Progenitor cell of endocrine pancreas (in vitro differentiated cells): ENCODE results near the gene UTP3. TPM values are rescaled to one million over a fixed set of nuclear protein-coding genes. Genes with fewer than 3 reads are reported as not detected.

Experiments
- DNase-seq: peaks from one replicate; pipeline ENCODE4 v3.0.0; 2021; ENCODE audit warnings: low spot score; ENCODE audit not compliant: unreplicated experiment
- H3K27ac Mint-ChIP-seq: 2 replicates; pipeline ENCODE4 v1.8.0; 2021; ENCODE audit warnings: mild to moderate bottlenecking, moderate library complexity, mixed read lengths
- H3K27me3 Mint-ChIP-seq: 2 replicates; pipeline ENCODE4 v1.8.0; 2021; ENCODE audit warnings: mixed read lengths
- H3K36me3 Mint-ChIP-seq: 2 replicates; pipeline ENCODE4 v1.8.0; 2022; ENCODE audit warnings: mixed read lengths; ENCODE audit not compliant: insufficient read depth
- H3K4me1 Mint-ChIP-seq: 2 replicates; pipeline ENCODE4 v1.8.0; 2021; ENCODE audit warnings: low read depth, mixed read lengths
- H3K4me3 Mint-ChIP-seq: 2 replicates; pipeline ENCODE4 v1.8.0; 2021; ENCODE audit warnings: low read depth, mild to moderate bottlenecking, moderate library complexity, mixed read lengths
- H3K9me3 Mint-ChIP-seq: 2 replicates; pipeline ENCODE4 v1.8.0; 2021; ENCODE audit warnings: low read depth, mixed read lengths
- total RNA-seq: library from RNA; stranded (reverse); gene quantifications from 2 replicates; pipeline ENCODE4 v1.2.1, GENCODE V29; 2021
- TF ChIP-seq, protein P1 (sequence below): fragments of 200-600 bp; sonication (generic); IDR thresholded peaks from one replicate; pipeline ENCODE4 v1.5.0; 2021; ENCODE audit warnings: antibody characterized with exemption, mild to moderate bottlenecking; ENCODE audit not compliant: unreplicated experiment

The UTP3 gene
- total RNA-seq, 1 donor from 2014 or later, result 25.5 TPM

DNA sequence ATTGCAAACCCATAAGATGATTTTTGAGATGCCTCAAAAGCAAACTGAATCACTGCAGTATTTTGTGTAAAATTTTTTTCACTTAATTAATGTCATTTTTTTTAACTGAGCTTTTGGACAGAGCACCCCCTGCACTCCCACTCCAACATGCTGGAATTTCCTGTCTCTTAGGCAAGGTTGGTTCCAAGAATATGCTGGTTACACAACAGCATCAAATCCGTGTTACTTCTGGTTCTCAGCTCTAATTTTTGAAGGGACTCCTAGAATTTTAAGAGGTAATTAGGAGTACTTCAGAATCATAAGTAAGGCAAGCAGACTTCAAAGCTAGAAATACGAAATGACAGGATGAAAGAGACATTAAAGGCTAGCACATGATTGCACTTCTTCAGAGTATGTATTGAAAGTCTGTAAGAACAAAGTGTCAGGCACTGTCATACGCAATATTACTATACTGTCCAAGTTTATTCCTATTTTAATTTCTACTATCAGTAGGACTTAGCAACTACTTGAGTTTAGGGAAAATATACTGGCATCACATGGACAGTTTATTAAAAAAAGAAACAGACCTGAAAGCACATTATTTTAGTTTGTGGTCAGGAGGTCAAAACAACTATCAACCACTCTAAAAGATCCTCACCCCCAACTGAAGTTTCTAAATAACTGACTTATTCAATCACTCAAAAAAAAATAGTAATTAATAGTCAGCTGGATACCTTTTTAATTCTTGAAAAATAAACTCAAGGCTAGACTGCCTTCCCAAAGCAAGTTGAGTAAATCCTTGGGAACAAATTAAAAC lies 20.4 kb upstream of the UTP3 start:
- no peak for DNase-seq
- Mint-ChIP-seq H3K4me1 (peaks cover 1% of the 10 kb centered on the region), H3K36me3 (no peaks in the 10 kb centered on the region), H3K27ac (no peak overlapping the region), H3K9me3 (no peaks in the 10 kb centered on the region), H3K27me3 (peaks cover 7% of the 10 kb centered on the region), H3K4me3 (no peak overlapping the region)
- TF ChIP-seq, protein P1, sequence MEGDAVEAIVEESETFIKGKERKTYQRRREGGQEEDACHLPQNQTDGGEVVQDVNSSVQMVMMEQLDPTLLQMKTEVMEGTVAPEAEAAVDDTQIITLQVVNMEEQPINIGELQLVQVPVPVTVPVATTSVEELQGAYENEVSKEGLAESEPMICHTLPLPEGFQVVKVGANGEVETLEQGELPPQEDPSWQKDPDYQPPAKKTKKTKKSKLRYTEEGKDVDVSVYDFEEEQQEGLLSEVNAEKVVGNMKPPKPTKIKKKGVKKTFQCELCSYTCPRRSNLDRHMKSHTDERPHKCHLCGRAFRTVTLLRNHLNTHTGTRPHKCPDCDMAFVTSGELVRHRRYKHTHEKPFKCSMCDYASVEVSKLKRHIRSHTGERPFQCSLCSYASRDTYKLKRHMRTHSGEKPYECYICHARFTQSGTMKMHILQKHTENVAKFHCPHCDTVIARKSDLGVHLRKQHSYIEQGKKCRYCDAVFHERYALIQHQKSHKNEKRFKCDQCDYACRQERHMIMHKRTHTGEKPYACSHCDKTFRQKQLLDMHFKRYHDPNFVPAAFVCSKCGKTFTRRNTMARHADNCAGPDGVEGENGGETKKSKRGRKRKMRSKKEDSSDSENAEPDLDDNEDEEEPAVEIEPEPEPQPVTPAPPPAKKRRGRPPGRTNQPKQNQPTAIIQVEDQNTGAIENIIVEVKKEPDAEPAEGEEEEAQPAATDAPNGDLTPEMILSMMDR, result no peak

DNA sequence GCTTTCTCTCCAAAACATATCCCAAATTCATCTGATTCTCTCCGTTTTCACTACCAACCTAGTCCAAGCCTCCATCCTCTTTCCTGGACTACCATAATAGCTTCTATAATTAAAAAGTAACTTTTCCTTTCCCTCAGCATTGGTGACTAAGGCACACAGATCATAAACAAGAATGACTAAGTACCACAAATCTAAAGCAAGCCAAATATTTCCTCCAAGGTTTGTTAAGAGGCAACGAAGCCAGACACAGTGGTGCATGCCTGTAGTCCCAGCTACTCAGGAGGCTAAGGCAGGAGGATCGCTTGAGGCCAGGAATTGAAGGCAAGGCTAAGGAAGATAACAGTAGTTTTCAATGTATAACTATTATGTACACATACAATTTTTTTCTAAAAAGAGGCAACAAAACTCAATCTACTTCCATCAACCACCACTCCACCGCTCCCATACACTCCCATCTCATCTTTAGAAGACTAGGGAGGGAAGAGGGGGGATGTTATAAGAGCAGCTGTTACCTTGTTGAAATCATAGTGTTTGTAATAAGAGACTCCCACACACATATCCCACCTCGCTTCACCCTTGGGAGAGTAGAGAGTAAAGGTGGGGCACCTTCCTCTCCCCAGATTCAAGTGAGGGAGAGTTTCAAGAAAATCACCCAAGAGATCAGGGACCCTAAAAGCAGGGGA lies 17.9 kb upstream of the UTP3 start:
- Mint-ChIP-seq H3K9me3 (no peaks in the 10 kb centered on the region), H3K4me1 (peaks cover 1% of the 10 kb centered on the region), H3K27ac (no peak overlapping the region), H3K4me3 (no peak overlapping the region), H3K36me3 (no peaks in the 10 kb centered on the region), H3K27me3 (peaks cover 10% of the 10 kb centered on the region)
- TF ChIP-seq, protein P1, result no peak
- no peak for DNase-seq

DNA sequence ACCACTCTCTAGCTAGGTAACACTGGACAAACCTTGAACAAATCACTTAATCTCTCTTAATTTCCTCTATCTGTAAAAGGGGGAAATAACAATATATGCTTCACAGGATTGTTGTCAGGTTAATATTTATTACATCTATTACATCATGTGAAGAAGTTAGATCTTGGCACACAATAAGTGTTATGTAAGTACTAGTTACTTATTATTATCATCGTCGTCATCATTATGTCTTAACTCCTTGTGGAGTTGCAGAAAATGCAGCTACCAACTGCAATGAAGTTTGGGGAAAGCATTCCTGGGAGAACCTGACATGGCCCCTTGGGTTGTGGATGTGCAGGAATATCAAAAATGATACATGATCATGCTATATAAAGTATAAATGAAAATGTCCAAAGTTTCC lies 17.2 kb upstream of the UTP3 start:
- H3K4me1 Mint-ChIP-seq, result peaks cover 1% of the 10 kb centered on the region
- H3K27ac Mint-ChIP-seq, result no peak overlapping the region
- H3K9me3 Mint-ChIP-seq, result no peaks in the 10 kb centered on the region
- TF ChIP-seq, protein P1, result no peak
- H3K4me3 Mint-ChIP-seq, result no peak overlapping the region
- no peak for DNase-seq
- H3K27me3 Mint-ChIP-seq, result peaks cover 10% of the 10 kb centered on the region
- H3K36me3 Mint-ChIP-seq, result no peaks in the 10 kb centered on the region

DNA sequence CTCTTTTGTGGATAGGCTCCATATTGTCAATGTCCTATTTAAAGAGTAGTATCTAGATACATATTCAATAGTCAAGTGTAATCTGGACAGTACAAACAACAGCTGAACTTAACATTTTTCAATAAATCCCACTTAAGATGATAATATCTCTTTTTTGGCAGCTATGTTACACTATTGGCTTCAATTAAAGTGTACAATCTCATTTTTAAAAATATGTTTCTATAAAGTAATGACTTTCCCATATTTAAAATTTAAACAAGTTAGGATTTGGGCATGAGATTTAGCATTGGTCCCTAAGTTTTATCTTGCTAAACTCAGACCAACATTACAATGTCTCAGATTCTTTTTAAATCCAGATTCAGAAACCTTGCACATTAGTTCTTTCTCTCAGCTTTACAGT lies 14.1 kb upstream of the UTP3 start:
- Mint-ChIP-seq H3K27ac (no peak overlapping the region), H3K9me3 (no peaks in the 10 kb centered on the region), H3K4me3 (no peak overlapping the region), H3K4me1 (no peaks in the 10 kb centered on the region), H3K36me3 (no peaks in the 10 kb centered on the region), H3K27me3 (peaks cover 10% of the 10 kb centered on the region)
- TF ChIP-seq, protein P1, result no peak
- DNase-seq, result no peak

DNA sequence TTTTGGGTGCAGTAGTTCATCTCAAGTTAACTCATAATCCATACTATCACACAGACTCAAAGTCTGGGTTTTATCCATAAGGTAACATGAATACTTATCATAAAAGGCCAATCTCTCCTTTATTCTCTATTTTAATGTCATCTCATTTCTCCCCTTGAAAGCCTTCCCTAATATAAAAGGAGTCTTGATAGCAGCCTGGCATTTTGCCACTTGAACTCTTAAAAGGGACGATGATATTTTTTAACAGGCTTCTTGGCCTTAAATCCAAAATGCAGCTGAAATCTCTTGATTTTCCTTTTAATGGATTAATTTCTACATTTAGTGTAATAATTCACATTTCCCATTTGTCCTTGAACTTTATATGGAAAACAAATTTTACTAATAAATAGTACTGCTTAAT lies 13.6 kb upstream of the UTP3 start:
- H3K4me3 Mint-ChIP-seq, result no peak overlapping the region

More for the DNA sequence above, 13.6 kb upstream of the UTP3 start:
- peaks cover 10% of the 10 kb centered on the region for H3K27me3 Mint-ChIP-seq
- no peaks in the 10 kb centered on the region for H3K9me3 Mint-ChIP-seq
- TF ChIP-seq, protein P1, result no peak
- H3K27ac Mint-ChIP-seq, result no peak overlapping the region
- H3K4me1 Mint-ChIP-seq, result no peaks in the 10 kb centered on the region
- H3K36me3 Mint-ChIP-seq, result no peaks in the 10 kb centered on the region
- DNase-seq, result no peak
